ENCODE measurements around the gene SERPINA1. TPM values are rescaled to one million over a fixed set of nuclear protein-coding genes. Genes with fewer than 3 reads are reported as not detected.
A peak's percentile ranks its signal among the peaks of the same experiment; 100 is the strongest.

SERPINA1 gene
- total and polyA plus RNA-seq, 2 donors (not counting 1 experiment from before 2014, with no cell fraction given), result 0.39 TPM; not detected in 1

DNA sequence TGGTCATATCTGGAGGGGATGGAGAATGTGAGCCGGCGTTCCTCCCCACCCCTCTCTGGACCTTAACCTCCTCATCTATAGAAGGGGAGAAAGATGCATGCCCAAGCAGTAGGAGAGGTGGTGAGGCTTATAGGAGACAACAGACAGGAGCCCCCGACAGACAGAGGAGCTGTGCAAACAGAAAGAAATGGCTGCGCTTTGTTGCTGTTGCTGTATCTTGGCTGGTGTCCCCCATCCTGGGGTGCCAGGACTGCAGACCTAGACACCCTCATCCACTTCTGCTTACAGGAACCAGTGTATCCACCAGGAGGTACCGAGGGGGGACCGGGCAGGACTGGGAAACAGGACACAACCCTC lies 397 bp downstream of the SERPINA1 start:
- no peak overlapping the region for H2AFZ ChIP-seq (ENCODE audit: low read length)
- no peak for TF ChIP-seq CTCF (conservative IDR thresholded peaks at IDR 0.05 in 1 of 2, IDR thresholded peaks at IDR 0.05 in 1 of 2; ENCODE audit: low read depth in 1 of 2, low read length in 2 of 2)
- TF ChIP-seq EZH2 (IDR thresholded peaks at IDR 0.05; ENCODE audit: low read length, missing control alignments), result no peak
- H3K9ac ChIP-seq (ENCODE audit: insufficient read depth, low read length), result no peak overlapping the region
- no peak overlapping the region for H3K4me2 ChIP-seq (ENCODE audit: extremely low read depth, insufficient read depth, low read length)
- no peaks in the 10 kb centered on the region for H3K79me2 ChIP-seq (ENCODE audit: control insufficient read depth, insufficient read depth, low read length)
- no peaks in the 10 kb centered on the region for H3K4me1 ChIP-seq (ENCODE audit: control insufficient read depth, extremely low read depth, insufficient read depth, low read length)
- no peaks in the 10 kb centered on the region for H3K36me3 ChIP-seq (ENCODE audit: control insufficient read depth, insufficient read depth, low read length)
- no peak for DNase-seq (ENCODE audit: low read depth in 2 of 2)
- H3K27me3 ChIP-seq (ENCODE audit: control insufficient read depth, insufficient read depth, low read length), result no peaks in the 10 kb centered on the region
- H3K4me3 ChIP-seq (replicated peaks in 1 of 4; ENCODE audit: control extremely low read depth in 1 of 4, insufficient read depth in 1 of 4, low read depth in 3 of 4, low read length in 4 of 4), result no peak overlapping the region
- no peak overlapping the region for H3K27ac ChIP-seq (ENCODE audit: insufficient read depth, low read length)
- no peaks in the 10 kb centered on the region for H4K20me1 ChIP-seq (ENCODE audit: control insufficient read depth, extremely low read depth, insufficient read depth, low read length)
- no peaks in the 10 kb centered on the region for H3K9me3 ChIP-seq (ENCODE audit: control insufficient read depth, insufficient read depth, low read depth, low read length)

GRCh38 chr14:94387051-94388026 lies 1.1 kb downstream of the SERPINA1 start:
- Histone ChIP-seq H3K27ac (ENCODE audit: insufficient read depth, low read length) (no peak overlapping the region), H3K4me2 (ENCODE audit: extremely low read depth, insufficient read depth, low read length) (no peak overlapping the region), H4K20me1 (ENCODE audit: control insufficient read depth, extremely low read depth, insufficient read depth, low read length) (no peaks in the 10 kb centered on the region), H3K9me3 (ENCODE audit: control insufficient read depth, insufficient read depth, low read depth, low read length) (no peaks in the 10 kb centered on the region), H3K36me3 (ENCODE audit: control insufficient read depth, insufficient read depth, low read length) (no peaks in the 10 kb centered on the region), H3K79me2 (ENCODE audit: control insufficient read depth, insufficient read depth, low read length) (no peaks in the 10 kb centered on the region), H3K9ac (ENCODE audit: insufficient read depth, low read length) (no peak overlapping the region), H3K4me1 (ENCODE audit: control insufficient read depth, extremely low read depth, insufficient read depth, low read length) (no peaks in the 10 kb centered on the region), H2AFZ (ENCODE audit: low read length) (no peak overlapping the region), H3K27me3 (ENCODE audit: control insufficient read depth, insufficient read depth, low read length) (no peaks in the 10 kb centered on the region), H3K4me3 (replicated peaks in 1 of 4; ENCODE audit: control extremely low read depth in 1 of 4, insufficient read depth in 1 of 4, low read depth in 3 of 4, low read length in 4 of 4) (no peak overlapping the region)
- TF ChIP-seq CTCF (conservative IDR thresholded peaks at IDR 0.05 in 1 of 2, IDR thresholded peaks at IDR 0.05 in 1 of 2; ENCODE audit: low read depth in 1 of 2, low read length in 2 of 2) (no peak), EZH2 (IDR thresholded peaks at IDR 0.05; ENCODE audit: low read length, missing control alignments) (no peak)
- DNase-seq (ENCODE audit: low read depth in 2 of 2), result peak in 1 of 2 donors; percentile 25

DNA sequence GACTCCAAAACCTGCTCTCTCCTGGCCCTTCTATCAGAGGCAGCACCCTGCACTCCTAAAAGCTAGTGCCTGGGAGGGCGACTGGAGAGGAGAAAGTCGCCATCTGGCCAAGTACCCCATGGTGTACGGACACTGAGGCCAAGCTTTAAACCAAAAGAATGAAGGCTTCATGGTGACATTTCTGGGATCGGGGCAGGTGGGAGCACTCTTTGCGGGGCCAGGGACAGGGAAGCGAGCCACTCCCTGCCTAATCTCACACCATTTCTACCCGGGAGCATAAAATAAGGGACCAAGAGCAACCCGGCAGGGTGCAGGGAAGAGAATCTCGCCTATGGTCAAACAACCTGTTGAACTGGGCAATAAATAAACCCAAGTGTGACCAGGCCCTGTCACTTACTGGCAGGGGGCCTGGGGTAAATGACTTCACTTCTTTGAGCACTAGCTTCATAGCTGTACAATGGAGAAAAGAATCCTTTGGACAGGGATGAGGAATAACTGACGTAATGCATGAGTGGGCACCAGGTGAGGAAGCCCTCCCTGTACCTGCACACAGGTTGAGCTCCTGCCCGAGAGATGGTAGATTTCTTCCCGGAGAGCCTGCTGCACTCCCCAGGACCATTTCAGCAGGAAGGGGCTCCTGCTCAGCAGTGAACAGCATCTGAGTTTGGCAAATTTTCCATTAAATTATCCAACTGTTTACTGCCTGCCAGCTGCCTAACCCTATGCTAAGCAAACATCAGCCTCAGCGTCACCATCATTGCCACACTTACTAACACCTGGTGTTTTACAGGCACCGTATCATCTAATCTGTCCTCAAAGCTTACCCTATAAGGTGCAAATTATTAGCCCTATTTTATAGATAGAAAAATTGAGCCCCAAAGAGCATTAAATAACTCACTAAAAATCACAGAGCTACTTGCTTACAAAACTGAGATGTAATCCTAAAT lies 2.0 kb downstream of the SERPINA1 start:
- H3K9ac ChIP-seq (ENCODE audit: insufficient read depth, low read length), result no peak overlapping the region
- DNase-seq (ENCODE audit: low read depth in 2 of 2), result no peak
- TF ChIP-seq EZH2 (IDR thresholded peaks at IDR 0.05; ENCODE audit: low read length, missing control alignments) (no peak), CTCF (conservative IDR thresholded peaks at IDR 0.05 in 1 of 2, IDR thresholded peaks at IDR 0.05 in 1 of 2; ENCODE audit: low read depth in 1 of 2, low read length in 2 of 2) (no peak)
- no peaks in the 10 kb centered on the region for H3K79me2 ChIP-seq (ENCODE audit: control insufficient read depth, insufficient read depth, low read length)
- no peaks in the 10 kb centered on the region for H3K4me1 ChIP-seq (ENCODE audit: control insufficient read depth, extremely low read depth, insufficient read depth, low read length)
- H3K27ac ChIP-seq (ENCODE audit: insufficient read depth, low read length), result no peak overlapping the region
- no peaks in the 10 kb centered on the region for H3K9me3 ChIP-seq (ENCODE audit: control insufficient read depth, insufficient read depth, low read depth, low read length)
- H4K20me1 ChIP-seq (ENCODE audit: control insufficient read depth, extremely low read depth, insufficient read depth, low read length), result no peaks in the 10 kb centered on the region
- H3K4me2 ChIP-seq (ENCODE audit: extremely low read depth, insufficient read depth, low read length), result no peak overlapping the region
- H3K36me3 ChIP-seq (ENCODE audit: control insufficient read depth, insufficient read depth, low read length), result no peaks in the 10 kb centered on the region
- H2AFZ ChIP-seq (ENCODE audit: low read length), result no peak overlapping the region
- H3K4me3 ChIP-seq (replicated peaks in 1 of 4; ENCODE audit: control extremely low read depth in 1 of 4, insufficient read depth in 1 of 4, low read depth in 3 of 4, low read length in 4 of 4), result no peak overlapping the region
- H3K27me3 ChIP-seq (ENCODE audit: control insufficient read depth, insufficient read depth, low read length), result no peaks in the 10 kb centered on the region
